GM20000 (cell line): ENCODE results near the gene ASB6.

Experiments
- DNase-seq: peaks from one replicate; pipeline ENCODE4 v3.0.0; 2012; ENCODE audit warnings: low spot score
- CTCF ChIP-seq: IDR thresholded peaks from 2 replicates; pipeline ENCODE4 v1.5.1; 2012; ENCODE audit warnings: mild to moderate bottlenecking, control low read depth; ENCODE audit errors: extremely low read depth, missing control alignments

Gene ASB6

DNA sequence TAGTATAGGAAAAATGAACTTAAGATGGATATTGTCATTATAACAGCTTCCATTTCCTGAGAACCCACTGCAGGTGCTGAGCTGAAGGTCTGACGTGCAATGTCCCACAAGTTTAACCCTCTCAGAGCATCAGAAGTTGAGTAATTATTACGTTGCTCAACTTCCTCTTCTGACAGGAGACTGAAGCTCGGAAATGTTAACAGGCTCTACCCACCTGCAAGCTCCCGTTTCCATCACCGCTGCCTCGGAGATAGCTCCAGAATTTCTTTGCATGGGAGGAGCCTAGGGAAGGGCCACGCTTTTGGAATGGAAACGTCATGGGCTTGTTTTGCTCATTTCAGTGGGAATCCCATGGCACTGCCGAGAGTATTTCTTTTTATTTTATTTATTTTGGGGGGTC lies 17.0 kb downstream of the ASB6 start:
- TF ChIP-seq CTCF: no peak
- DNase-seq: peak; percentile 68

DNA sequence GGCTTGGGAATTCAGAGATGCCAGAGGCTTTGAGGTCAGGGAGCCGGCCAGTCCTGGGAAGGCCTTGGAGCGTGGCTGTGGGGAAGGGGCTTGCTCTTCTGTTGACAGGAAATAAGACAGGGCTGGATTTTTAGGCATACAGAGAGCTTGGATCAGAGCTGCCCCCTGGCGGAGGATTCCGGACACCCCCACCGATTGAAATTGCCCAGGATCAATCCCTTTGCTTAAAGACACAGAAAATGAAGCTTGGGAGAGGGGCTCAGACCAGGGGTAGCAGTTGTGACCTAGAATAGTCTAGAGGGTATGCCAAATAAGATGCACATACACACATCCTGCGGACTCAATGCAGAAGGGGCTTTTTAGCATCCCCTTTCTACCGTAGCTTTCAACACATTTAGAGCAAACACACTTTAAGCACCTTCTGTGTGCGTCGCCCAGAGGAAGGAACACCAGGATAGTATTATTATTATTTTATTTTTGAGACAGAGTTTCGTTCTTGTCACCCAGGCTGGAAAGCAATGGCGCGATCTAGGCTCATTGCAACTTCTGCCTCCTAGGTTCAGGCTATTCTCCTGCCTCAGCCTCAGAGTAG lies 17.7 kb downstream of the ASB6 start:
- peak; percentile 85 for DNase-seq

GRCh38 chr9:129623331-129623730 lies 18.6 kb downstream of the ASB6 start:
- TF ChIP-seq CTCF: no peak
- no peak for DNase-seq

More for the DNA sequence above, 17.7 kb downstream of the ASB6 start:
- peak; percentile 75 for TF ChIP-seq CTCF

DNA sequence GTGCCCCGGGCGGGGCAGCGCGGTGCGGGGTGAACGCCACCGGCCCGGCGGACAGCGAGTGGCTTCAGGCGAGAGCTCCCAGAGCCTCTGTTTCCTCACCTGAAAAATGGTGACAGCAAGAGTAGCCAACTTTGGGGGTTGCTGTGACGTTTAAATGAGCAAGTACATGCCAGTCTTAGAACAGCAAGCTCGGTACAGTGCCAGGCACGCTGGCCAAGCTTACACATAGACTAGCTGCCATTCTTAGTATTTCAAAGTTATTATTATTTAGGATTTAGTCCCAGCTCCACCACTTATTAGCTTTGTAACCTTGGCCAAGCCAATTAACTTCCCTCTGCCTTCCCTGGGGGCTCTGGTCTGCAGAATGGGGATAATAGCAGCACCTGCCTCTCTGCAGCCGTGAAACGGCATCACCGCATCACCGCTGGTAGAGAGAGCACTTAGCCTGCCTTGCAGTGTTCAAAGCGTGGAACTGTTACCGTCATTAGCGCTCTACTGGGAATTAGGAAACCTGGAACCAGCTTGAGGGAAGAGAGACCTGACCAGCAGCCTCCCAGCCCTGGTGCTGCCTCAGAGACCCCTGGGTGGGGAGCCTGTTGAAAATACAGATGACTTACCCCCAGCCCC lies 21.2 kb downstream of the ASB6 start, which contains the start of gene C9orf50:
C9orf50 (minus strand) TSS at position 433 of the 627 bp plus-strand sequence. CDS start 527 bp downstream, outside the sequence.
- no peak for DNase-seq

DNA sequence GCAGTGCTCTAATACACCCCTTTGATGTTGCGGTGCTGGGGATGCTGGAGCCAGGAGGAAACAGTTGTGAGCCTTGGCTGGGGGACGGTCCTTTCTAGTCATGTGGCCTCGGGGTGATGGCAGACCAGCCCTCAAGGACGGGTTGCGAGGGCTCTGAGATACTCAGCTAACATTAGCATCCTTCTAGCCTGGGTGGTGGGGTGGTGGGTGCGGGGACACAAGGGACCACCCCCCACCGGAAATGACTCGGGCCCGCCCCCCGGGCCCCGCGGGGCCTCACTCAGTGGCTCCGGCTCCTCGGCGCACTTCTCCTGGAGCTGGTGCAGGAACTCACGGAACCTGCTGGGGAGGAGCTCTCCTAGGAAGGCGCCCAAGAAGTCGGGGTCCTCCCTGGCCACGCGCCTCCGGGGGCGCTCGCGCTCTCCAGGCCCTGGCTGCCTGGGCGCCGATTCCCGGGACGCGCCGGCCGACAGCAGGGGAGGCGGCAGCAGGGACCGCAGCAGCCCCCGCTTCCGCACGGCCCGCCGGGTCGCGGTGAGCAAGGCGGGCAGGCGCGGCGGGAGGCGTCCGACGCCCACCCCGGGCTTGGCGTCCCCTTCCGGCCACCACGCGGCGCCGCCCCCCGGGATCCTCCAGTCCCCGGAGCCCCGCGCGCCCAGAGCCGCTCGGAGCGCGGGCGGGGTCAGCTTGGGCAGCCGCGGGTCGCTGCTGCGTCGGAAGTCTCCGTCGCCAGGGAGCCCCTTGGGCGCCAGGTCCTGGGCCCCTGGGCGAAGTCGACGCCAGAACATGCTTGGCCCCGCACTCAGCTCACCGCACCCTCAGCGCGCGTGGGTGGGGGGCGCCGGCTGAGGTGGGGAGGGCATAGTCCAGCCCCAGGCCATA lies 21.9 kb downstream of the ASB6 start:
- no peak for DNase-seq

More for the DNA sequence above, 21.2 kb downstream of the ASB6 start, which contains the start of gene C9orf50:
- TF ChIP-seq CTCF: no peak

GRCh38 chr9:129617167-129617566 lies 24.8 kb downstream of the ASB6 start:
- no peak for DNase-seq

More for the DNA sequence above, 21.9 kb downstream of the ASB6 start:
- TF ChIP-seq CTCF: no peak

More at GRCh38 chr9:129617167-129617566, 24.8 kb downstream of the ASB6 start:
- TF ChIP-seq CTCF: peak; percentile 18
